ENCODE measurements around the gene ZNF90. TPM values are rescaled to one million over a fixed set of nuclear protein-coding genes. Genes with fewer than 3 reads are reported as not detected.
"Not testable (repeated sequence)": the region's sequence is repeated elsewhere in the genome, so short reads cannot be mapped to it uniquely, and the experiment has no call there.

ZNF90 gene
- total RNA-seq, 1 experiment from 2014 or later = 0.41 TPM

- DNase-seq (ENCODE audit: low spot score) = no peak
- CTCF ChIA-PET = no interaction called here
- no peak overlapping the region for H3K27ac ChIP-seq (ENCODE audit: low read depth, low read length, poor library complexity, severe bottlenecking)
- H3K4me3 ChIP-seq (ENCODE audit: low read depth, low read length, poor library complexity, severe bottlenecking) = no peak overlapping the region
- BruUV-seq (replicated peaks) = no TSS peak
- intact Hi-C loops (cut with micrococcal nuclease; ENCODE audit: unreplicated experiment) = no loop called here
- TF ChIP-seq EZH2 (IDR thresholded peaks at IDR 0.05; ENCODE audit: borderline replicate concordance, low read depth, low read length, poor library complexity, severe bottlenecking) = no peak
- no peak for TF ChIP-seq CTCF (conservative IDR thresholded peaks at IDR 0.05; ENCODE audit: low read depth, low read length)
- no peaks in the 10 kb centered on the region for H3K36me3 ChIP-seq (ENCODE audit: insufficient read depth, low read length, poor library complexity, severe bottlenecking)
- no peaks in the 10 kb centered on the region for H3K4me1 ChIP-seq (ENCODE audit: insufficient read depth, low read length, poor library complexity, severe bottlenecking)
- POLR2A ChIA-PET (ENCODE audit: low non-redundant PET) = no interaction called here
- no peaks in the 10 kb centered on the region for H3K27me3 ChIP-seq (replicated peaks; ENCODE audit: insufficient read depth, low read depth, low read length, poor library complexity)
- peaks cover 52% of the 10 kb centered on the region for H3K9me3 ChIP-seq (ENCODE audit: low read depth, low read length, poor library complexity, severe bottlenecking)
Observed at GRCh38 chr19:20124879-20125278, 47.1 kb downstream of the ZNF90 start.

GRCh38 chr19:20132933-20133332, 55.1 kb downstream of the ZNF90 start:
- DNase-seq (ENCODE audit: low spot score); H3K36me3 ChIP-seq (ENCODE audit: insufficient read depth, low read length, poor library complexity, severe bottlenecking); BruUV-seq (replicated peaks); H3K27me3 ChIP-seq (replicated peaks; ENCODE audit: insufficient read depth, low read depth, low read length, poor library complexity); POLR2A ChIA-PET (ENCODE audit: low non-redundant PET); intact Hi-C loops (cut with micrococcal nuclease; ENCODE audit: unreplicated experiment); H3K4me1 ChIP-seq (ENCODE audit: insufficient read depth, low read length, poor library complexity, severe bottlenecking); CTCF ChIA-PET; H3K27ac ChIP-seq (ENCODE audit: low read depth, low read length, poor library complexity, severe bottlenecking); H3K4me3 ChIP-seq (ENCODE audit: low read depth, low read length, poor library complexity, severe bottlenecking): not testable (repeated sequence)
- peaks cover 36% of the 10 kb centered on the region for H3K9me3 ChIP-seq (ENCODE audit: low read depth, low read length, poor library complexity, severe bottlenecking)

- H3K27ac ChIP-seq (ENCODE audit: low read depth, low read length, poor library complexity, severe bottlenecking); DNase-seq (ENCODE audit: low spot score); H3K4me1 ChIP-seq (ENCODE audit: insufficient read depth, low read length, poor library complexity, severe bottlenecking); POLR2A ChIA-PET (ENCODE audit: low non-redundant PET); H3K27me3 ChIP-seq (replicated peaks; ENCODE audit: insufficient read depth, low read depth, low read length, poor library complexity); H3K36me3 ChIP-seq (ENCODE audit: insufficient read depth, low read length, poor library complexity, severe bottlenecking); CTCF ChIA-PET; intact Hi-C loops (cut with micrococcal nuclease; ENCODE audit: unreplicated experiment); BruUV-seq (replicated peaks); H3K4me3 ChIP-seq (ENCODE audit: low read depth, low read length, poor library complexity, severe bottlenecking): not testable (repeated sequence)
- H3K9me3 ChIP-seq (ENCODE audit: low read depth, low read length, poor library complexity, severe bottlenecking) = peaks cover 34% of the 10 kb centered on the region
Observed at GRCh38 chr19:20137714-20138113, 59.9 kb downstream of the ZNF90 start.

GRCh38 chr19:20151617-20152145, 73.9 kb downstream of the ZNF90 start:
- Histone ChIP-seq H3K9me3 (ENCODE audit: low read depth, low read length, poor library complexity, severe bottlenecking) (peaks cover 15% of the 10 kb centered on the region), H3K36me3 (ENCODE audit: insufficient read depth, low read length, poor library complexity, severe bottlenecking) (no peaks in the 10 kb centered on the region), H3K27ac (ENCODE audit: low read depth, low read length, poor library complexity, severe bottlenecking) (no peak overlapping the region), H3K4me3 (ENCODE audit: low read depth, low read length, poor library complexity, severe bottlenecking) (no peak overlapping the region), H3K27me3 (replicated peaks; ENCODE audit: insufficient read depth, low read depth, low read length, poor library complexity) (no peaks in the 10 kb centered on the region), H3K4me1 (ENCODE audit: insufficient read depth, low read length, poor library complexity, severe bottlenecking) (no peaks in the 10 kb centered on the region)
- no TSS peak for BruUV-seq (replicated peaks)
- ChIA-PET POLR2A (ENCODE audit: low non-redundant PET) (no interaction called here), CTCF (no interaction called here)
- DNase-seq (ENCODE audit: low spot score) = no peak
- TF ChIP-seq EZH2 (IDR thresholded peaks at IDR 0.05; ENCODE audit: borderline replicate concordance, low read depth, low read length, poor library complexity, severe bottlenecking) = no peak
- no peak for TF ChIP-seq CTCF (conservative IDR thresholded peaks at IDR 0.05; ENCODE audit: low read depth, low read length)
- intact Hi-C loops (cut with micrococcal nuclease; ENCODE audit: unreplicated experiment) = no loop called here

GRCh38 chr19:20152506-20152905, 74.7 kb downstream of the ZNF90 start:
- POLR2A ChIA-PET (ENCODE audit: low non-redundant PET); H3K36me3 ChIP-seq (ENCODE audit: insufficient read depth, low read length, poor library complexity, severe bottlenecking); H3K4me3 ChIP-seq (ENCODE audit: low read depth, low read length, poor library complexity, severe bottlenecking); H3K9me3 ChIP-seq (ENCODE audit: low read depth, low read length, poor library complexity, severe bottlenecking); H3K4me1 ChIP-seq (ENCODE audit: insufficient read depth, low read length, poor library complexity, severe bottlenecking); intact Hi-C loops (cut with micrococcal nuclease; ENCODE audit: unreplicated experiment); BruUV-seq (replicated peaks); H3K27me3 ChIP-seq (replicated peaks; ENCODE audit: insufficient read depth, low read depth, low read length, poor library complexity); CTCF ChIA-PET; DNase-seq (ENCODE audit: low spot score); H3K27ac ChIP-seq (ENCODE audit: low read depth, low read length, poor library complexity, severe bottlenecking): not testable (repeated sequence)

All from A673 (cell line).